HG02798 (cell line): ENCODE results near the gene LCOR.

ENCODE experiments used
- ATAC-seq: cut with Tn5 transposase; IDR thresholded peaks from one replicate; pipeline ENCODE4 v1.9.1; 2021; ENCODE audit warnings: mild to moderate bottlenecking; ENCODE audit not compliant: unreplicated experiment, poor library complexity

LCOR gene

GRCh38 chr10:96878057-96878456, 46.0 kb downstream of the LCOR start:
- ATAC-seq = no peak

DNA sequence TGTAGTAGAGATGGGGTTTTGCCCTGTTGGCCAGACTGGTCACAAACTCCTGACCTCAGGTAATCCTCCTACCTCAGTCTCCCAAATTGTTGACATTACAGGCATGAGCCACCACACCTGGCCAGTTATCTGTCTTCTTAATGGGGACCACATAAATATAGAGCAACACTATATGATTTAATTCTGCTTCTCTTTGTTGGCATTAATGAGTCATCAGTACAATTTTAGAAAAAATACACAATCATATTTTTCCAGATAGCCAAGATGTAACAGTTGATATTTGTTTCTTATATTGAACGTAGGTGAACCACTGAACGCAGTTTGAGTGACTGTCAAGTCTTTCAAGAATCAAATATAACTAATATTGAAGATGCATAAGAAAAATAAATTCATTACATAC, 48.5 kb downstream of the LCOR start:
- no peak for ATAC-seq

- no peak for ATAC-seq
These were observed 57.5 kb downstream of the LCOR start for GRCh38 chr10:96889415-96890171.

DNA sequence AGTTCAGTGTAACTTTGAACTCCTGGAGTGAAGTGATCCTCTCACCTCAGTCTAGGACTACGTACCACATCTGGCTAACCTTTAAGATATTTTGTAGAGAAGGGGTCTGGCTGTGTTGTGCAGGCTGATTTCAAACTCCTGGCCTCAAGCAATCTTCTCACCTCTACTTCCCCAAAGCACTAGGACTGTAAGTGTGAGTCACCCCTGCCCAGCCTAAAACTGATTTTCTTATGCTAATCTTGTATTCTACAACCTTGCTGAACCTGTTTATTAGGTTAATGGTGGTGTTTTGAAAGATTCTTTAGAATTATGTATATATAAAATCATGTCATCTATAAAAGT, 58.0 kb downstream of the LCOR start:
- ATAC-seq = no peak

DNA sequence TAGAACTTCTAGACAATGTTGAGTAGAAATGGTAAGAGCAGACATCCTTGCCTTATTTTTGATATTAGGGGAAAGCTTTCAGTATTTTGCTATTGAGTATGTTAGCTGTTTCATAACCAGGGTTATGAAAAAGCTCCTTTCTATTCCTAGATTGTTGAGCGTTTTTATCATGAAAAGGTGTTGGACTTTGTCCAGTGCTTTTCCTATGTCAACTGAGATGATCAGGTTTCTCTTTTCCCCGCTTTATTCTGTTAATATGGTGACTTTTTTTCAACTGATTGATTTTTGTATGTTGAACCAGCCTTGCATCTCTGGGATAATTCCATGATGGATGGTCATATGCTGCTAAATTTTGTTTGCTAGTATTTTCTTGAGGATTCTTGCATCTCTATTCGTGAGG, 58.5 kb downstream of the LCOR start:
- no peak for ATAC-seq

DNA sequence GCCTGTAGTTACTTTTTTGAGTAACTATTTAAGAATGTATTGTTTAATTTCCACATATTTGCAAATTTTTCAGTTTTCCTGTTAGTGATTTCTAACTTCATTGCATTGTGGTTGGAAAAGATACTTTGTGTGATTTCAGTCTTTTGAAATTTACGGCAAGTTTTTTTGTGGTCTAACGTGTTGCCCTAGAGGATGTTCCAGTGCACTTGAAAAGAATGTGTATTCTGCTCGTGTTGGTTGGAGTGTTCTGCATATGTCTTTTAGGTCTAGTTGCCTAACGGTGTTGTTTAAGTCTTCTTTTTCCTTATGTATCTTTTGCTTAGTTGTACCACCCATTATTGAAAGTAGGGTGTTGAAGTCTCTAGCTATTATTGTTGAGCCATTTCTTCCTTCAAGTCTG, 59.7 kb downstream of the LCOR start:
- no peak for ATAC-seq

GRCh38 chr10:96895662-96896424, 63.7 kb downstream of the LCOR start:
- no peak for ATAC-seq

GRCh38 chr10:96896884-96897589, 64.9 kb downstream of the LCOR start:
- no peak for ATAC-seq

- ATAC-seq = no peak
These were observed 70.0 kb downstream of the LCOR start for GRCh38 chr10:96902117-96902516.

DNA sequence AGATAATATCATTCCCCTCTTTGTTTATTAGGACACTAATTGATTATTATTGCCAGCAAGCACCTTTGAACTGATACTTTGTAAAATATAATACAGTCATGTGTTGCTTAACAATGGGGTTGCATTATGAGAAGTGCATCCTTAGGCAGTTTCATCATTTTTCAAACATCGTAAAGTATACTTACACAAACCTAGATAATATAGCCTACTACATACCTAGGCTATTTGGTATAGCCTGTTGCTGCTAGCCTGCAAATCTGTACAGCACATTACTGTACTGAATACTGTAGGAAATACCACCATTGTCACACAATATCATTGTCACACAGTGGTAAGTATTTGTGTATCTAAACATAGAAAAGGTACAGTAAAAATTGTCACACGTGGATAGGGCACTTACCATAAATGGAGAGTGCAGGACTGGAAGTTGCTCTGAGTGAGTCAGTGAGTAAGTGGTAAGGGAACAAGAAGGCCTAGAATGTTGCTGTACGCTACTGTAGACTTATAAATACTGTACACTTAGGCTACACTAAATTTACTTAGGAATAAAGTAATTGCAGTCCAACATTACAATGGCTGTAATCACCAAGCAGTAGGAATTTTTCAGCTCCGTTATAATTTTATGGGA, 70.7 kb downstream of the LCOR start:
- no peak for ATAC-seq

GRCh38 chr10:96904648-96905047, 72.5 kb downstream of the LCOR start:
- no peak for ATAC-seq

DNA sequence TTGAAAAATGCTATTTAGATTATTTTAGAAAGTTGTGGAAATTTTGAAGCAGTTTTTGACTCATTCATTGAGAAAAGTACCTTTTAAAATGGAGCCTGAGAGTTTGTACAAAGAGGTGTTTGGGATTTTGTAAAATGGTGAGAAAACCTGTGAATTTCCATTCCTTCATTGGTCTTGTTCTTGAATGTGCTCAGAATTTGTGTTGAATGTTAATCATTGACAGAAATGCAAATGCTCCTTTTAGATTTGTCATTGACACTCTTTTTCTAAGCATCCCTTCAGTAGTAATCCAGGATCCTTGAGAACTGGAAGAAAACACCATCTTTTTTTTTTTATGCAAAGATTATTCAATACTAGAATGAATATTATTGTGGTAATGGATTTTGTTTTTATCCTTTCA, 74.8 kb downstream of the LCOR start:
- no peak for ATAC-seq

- ATAC-seq = no peak
These were observed 78.6 kb downstream of the LCOR start for GRCh38 chr10:96910488-96911395.

DNA sequence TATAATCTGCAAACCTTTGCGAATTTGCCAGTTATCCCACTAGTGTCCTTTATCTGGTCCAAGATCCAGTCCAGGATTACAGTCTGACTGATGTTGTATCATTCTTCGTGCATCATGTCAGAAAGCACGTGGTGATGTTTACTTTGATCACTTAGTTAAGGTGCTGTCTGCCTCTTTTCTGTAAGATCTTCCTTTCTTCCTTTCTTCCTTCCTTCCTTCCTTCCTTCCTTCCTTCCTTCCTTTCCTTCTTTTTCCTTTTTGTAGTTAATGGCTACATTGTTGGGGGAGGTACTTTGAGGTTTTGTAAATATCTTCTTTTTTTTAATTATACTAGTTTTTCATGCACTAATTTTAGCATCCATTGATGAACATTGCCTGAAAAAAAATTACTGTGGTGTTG, 80.3 kb downstream of the LCOR start:
- ATAC-seq = no peak

DNA sequence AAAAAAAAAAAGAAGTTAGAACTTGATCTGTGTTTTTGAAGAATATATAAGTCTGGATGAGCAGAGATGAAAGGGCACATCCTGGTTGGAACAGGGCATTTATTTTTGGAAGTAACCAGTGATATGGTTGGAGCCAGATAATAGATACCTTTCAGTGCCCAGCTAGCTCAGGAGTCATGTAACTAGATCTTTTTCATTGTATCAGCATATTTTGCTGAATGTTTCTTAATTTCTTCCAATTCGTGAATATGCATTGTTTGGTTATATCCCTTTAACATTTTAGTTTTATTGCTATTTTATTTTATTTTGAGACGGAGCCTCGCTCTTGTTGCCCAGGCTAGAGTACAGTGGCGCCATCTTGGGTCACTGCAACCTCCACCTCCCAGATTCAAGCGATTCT, 81.8 kb downstream of the LCOR start:
- no peak for ATAC-seq

DNA sequence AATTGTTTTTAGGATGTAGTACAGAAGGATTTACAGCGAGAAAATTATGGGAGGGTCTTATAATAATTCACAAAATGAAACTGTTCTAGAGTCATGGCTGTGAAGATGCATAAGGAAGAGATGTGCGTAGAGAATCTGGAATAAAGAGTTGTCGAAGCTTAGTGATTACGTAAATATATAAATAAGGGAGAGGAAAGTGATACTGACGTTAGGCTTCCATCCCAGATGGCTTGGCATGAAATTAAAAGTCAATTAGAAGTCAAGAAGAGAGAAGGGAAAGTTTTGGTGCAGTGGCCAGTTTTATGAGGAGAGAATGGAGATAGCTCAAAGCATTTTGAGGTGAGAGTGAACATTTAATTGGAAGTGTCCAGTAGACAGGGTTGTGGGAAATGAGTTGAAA, 85.5 kb downstream of the LCOR start:
- no peak for ATAC-seq

DNA sequence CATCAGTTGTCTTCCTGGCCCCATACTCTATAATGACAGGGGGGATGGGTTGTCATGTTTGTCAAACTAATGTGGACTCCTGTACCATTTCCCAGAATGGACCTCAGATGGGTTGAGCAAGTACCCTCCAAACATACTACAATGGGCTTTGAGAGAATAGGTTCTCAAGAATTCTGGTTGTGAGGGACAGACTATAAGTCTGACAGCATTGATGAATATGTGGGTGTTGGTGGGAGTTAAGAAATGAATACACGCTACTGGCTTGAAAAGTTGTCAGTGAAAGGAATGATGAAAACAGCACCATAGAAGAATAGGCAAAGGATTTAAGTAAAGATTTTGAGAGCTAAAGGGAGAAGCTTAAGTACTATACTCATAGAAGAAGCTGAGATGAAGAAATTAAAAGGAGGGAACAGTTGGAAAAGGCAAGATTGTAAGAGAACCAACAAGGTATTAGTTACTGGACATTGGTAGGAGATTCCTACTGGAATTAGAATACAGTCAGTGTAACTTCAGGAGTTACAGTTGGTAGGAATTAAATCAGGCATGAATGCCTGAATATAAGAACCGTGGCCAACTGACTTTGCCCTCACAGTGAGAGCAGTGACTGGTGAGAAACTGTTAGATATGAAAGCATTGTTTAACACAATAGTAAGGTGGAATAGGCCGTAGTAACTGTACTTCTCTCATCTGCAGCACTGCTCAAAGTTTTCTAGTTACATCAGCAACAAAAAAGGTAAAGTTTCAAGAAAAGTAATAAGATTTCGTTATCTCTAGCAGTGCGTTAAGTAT, 86.3 kb downstream of the LCOR start:
- no peak for ATAC-seq

DNA sequence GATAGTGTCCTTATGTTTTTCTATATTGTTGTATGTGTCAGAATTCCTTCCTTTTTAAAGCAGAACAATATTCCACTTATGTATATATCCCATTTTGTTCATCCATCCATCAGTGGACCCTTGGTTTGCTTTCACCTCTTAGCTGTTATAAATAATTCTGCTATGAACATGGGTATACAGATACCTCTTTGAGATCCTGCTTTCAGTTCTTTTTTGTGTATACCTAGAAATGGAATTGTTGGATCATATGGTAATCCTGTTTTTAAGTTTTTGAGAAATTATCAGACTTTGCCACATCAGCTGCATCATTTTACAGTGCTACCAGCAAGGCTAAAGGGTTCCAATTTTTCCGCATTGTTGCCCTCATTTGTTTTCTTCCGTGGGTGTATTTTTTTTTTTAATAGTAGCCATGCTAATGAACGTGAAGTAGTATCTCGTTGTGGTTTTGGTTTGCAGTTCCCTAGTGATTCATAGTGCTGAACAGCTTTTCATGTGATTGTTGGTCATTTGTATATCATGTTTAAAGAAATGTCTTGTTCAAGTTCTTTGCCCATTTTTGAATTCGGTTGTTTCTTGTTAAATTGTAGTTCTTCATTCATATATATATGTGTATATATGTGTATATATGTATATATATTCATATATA, 87.8 kb downstream of the LCOR start:
- ATAC-seq = no peak

DNA sequence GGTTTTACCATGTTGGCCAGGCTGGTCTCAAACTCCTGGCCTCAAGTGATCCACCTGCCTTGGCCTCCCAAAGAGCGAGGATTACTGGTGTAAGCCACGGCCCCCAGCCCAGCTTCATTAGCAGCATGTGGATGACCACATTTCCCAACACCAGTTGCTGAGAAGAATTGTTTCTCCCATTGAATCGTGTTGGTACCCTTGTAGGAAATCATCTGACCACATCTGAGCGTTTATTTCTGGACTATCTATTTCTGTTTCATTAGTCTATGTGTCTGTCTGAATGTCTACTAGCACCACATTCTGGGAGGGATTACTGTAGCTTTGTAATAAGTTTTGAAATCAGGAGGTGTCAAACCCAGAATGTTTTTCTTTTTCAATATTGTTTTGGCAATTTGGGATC, 89.6 kb downstream of the LCOR start:
- no peak for ATAC-seq
